Fibroblast of peridontal ligament (primary cell): ENCODE results near the gene YBEY.

Experiments
- DNase-seq: peaks from one replicate; pipeline ENCODE4 v3.0.0-alpha.2; 2010; ENCODE audit errors: extremely low read depth

Gene YBEY

GRCh38 chr21:46264046-46264689, 22.0 kb upstream of the YBEY start:
- no peak for DNase-seq

DNA sequence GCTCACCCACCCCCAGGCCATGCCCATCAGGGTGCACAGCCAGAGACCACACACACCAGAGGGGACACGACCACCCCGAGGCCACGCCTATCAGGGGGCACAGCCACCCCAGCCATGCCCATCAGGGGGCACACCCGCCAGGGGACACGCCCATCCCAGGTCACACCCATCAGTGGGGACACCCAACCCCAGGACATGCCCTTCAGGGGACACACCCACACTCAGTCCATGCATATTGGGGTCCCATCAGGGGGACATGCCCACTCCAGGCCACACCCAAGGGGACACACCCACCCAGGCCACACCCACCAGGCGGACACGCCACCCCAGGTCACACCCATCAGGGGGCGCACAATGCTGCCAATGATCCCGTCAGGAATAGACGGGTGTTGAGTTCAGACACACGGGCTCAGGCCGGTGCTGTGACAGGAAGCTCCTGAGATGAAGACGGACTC, 21.4 kb upstream of the YBEY start:
- DNase-seq, result no peak

- no peak for DNase-seq
Observed at GRCh38 chr21:46265736-46266525, 20.2 kb upstream of the YBEY start.

- no peak for DNase-seq
Observed at GRCh38 chr21:46266946-46267345, 19.2 kb upstream of the YBEY start.

- no peak for DNase-seq
Observed at GRCh38 chr21:46268371-46268770, 17.8 kb upstream of the YBEY start.

DNA sequence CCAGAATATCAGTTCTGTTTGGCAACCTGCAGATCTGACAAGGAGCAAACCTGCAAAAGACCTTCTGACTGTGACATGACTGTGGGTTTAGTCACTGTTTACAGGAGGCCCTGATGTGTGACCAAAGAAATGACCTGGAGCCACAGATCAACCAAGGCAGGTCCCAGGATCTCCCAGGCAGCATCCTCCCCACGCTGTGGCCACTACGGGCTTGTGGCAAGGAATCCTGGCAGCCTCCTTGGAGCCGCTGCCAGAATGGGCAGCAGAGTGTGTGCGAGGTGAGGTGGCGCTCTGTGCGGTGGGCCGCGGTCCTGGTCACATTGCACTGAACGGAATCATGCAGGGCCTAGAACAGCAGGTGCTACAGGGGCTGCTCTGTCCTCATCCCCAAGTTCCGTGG, 16.7 kb upstream of the YBEY start:
- no peak for DNase-seq

DNA sequence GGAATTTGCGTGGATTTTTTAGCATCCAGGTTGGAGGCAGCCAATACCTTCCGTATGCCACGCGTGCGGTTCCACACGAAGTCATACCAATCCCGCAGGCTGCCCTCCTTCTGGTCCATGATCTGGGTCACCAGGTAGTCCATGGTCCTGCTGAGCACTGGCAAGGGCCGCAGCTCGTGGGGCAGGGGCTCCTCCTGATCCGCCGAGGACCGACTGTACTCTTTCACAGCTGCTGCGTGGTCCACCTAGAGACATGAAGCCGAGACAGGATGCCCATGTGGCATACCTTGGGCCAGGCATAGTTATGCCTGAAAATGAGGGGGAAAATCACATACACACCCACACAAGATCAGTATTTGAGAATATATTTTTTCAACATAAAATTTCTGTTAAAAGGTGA, 12.8 kb upstream of the YBEY start:
- DNase-seq, result no peak

- DNase-seq, result no peak
Observed at GRCh38 chr21:46274797-46275390, 11.2 kb upstream of the YBEY start.

- DNase-seq, result no peak
Observed at GRCh38 chr21:46284077-46284644, 2.0 kb upstream of the YBEY start.

DNA sequence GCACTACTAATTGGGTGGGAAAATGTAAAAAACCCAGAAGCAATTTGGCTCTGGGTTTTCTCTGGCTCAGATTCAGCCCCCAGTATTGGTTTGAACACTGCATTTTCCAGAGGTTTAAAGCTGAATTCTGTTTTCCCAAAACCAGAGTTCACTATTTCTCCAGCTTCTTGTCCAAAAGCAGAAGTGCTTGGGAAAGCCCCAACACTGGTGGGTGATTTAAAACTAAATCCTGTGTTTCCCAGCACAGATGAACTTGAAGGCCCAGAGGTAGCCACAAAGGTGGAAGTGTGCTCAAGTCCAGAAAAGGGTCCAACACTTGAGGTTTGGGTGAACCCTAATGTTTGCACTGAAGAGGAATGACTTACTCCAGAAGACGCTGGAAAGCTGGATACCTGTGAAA, 1.4 kb upstream of the YBEY start:
- DNase-seq, result no peak

DNA sequence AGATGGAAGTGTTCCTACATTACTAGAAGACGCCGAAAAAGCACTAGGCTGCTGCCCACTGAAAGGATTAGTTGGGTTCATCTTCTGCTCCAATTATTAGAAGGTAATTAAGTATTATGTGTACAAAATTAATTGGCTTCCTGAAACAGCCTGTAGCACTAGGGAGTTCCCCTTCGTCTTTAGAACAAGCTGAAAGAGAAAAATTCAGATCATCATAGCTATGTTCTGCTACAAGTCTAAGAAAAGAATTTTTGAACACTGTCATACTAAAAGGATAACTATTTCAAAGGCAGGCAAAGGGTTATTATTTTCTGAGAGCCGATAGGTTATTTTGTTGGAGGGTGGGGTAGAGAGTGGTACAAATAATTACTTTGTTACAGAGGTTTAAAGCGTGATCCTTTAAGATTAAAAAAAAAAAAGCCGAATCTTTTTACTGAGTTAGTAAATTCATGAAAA, 908 bp upstream of the YBEY start, which contains the start of gene MCM3AP:
TSS of gene MCM3AP (minus strand) at position 406 of the 456 bp plus-strand sequence. CDS start at position 81, 325 bp downstream.
- no peak for DNase-seq

GRCh38 chr21:46286648-46287002, 483 bp downstream of the YBEY start:
- DNase-seq, result peak; percentile 69

- DNase-seq, result no peak
Observed at GRCh38 chr21:46287541-46287940, 1.4 kb downstream of the YBEY start.

DNA sequence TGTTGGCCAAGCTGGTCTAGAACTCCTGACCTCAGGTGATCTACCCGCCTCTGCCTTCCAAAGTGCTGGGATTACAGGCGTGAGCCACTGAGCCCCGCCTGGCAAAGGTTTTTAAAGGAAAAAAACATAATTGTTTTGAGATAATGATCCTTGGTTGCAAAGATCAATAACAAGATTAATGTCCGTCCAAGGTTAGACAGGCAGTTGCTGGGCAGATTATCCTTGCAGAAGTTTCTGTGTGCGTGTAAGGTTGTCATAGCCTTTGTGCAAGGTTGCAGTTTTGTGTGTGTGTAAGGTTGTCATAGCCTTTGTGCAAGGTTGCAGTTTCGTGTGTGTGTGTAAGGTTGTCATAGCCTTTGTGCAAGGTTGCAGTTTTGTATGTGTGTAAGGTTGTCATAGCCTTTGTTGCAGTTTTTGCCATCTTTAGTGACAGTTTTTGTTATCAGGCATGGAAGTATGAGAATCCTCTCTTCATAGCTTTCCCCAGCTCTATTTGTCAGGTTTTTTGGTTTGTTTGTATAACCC, 3.6 kb downstream of the YBEY start:
- no peak for DNase-seq

DNA sequence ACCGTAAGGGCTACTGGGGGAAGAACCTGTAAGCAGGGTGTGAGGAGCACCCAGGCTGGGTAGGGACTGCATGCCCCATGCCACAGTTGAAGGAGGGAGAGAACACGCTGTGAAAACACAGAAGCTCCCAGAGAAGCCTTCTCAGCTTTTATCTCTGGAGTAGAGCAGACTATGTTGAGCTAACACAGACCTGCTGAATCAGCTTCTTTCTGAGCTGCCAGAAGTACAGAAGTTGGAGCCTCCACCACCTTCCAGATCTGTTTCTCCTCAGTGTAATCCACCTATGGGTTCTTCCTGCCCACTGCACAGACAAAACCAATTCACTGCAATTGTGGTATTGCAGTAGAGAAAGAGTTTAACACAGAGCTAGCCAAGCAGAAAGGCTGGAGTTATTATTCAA, 5.4 kb downstream of the YBEY start:
- DNase-seq, result no peak

GRCh38 chr21:46294647-46295176, 8.6 kb downstream of the YBEY start:
- DNase-seq, result peak; percentile 47

DNA sequence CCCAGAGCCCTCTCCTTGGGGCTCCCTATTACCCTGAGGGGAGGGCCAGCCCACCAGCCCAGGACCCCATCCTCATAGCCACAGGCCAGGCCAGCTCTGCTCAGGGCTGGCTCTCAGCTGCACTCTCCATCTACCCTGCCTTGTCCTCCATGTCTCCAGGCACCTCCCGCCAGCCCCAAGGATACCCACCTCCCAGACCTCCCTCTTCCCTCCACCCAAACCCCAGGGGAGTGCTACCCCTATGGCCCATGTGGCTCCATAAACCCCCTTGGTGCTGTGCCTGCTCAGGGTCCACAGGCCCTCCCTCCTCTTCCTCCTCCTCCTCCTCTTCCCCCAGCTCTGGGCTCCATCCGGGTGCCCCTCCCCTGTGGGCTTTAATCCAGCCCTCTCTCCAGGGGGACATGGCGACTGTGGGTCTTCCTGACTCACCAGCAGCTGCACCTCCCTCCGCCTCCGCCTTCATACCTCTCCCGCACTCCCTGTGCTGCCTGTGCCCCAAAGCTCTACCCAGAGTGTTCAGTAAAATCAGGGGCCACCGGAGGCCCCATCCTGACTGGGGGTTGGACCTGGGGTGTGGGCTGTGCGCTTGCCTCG, 9.1 kb downstream of the YBEY start:
- peak; percentile 40 for DNase-seq

DNA sequence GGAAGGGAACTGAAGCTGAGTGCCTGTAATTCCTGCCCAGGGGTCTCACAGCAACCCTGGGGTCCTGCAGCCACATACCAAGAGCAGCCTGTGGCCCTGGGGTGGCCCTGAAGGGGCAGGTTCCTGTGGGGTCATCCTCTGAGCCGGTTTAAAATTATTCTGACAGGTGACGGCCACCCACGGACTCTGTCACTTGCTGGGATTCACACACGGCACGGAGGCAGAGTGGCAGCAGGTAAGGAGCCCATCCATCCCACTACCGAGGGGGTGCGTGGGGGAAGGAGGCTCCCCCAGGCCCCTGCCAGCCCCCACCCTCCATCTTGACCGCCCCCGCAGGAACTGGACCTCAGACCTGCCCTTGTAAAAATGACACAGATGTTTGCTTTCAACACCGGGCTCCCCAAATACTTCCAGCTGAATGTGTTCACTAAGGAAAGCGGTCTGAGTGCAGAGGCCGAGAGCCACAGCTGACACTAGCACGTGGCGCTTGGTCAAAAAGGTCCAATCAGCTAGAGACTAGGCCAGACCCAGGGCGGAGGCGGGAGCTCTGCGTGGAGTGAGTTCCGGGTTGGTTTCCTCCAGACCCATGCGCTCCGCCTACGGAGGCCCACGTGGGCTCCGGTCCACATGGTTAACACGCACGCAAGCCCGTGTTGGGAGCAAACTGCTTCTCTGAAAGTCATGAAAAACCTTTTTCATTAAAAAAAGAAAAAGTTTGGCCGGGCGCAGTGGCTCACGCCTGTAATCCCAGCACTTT, 10.0 kb downstream of the YBEY start:
- peak; percentile 46 for DNase-seq

DNA sequence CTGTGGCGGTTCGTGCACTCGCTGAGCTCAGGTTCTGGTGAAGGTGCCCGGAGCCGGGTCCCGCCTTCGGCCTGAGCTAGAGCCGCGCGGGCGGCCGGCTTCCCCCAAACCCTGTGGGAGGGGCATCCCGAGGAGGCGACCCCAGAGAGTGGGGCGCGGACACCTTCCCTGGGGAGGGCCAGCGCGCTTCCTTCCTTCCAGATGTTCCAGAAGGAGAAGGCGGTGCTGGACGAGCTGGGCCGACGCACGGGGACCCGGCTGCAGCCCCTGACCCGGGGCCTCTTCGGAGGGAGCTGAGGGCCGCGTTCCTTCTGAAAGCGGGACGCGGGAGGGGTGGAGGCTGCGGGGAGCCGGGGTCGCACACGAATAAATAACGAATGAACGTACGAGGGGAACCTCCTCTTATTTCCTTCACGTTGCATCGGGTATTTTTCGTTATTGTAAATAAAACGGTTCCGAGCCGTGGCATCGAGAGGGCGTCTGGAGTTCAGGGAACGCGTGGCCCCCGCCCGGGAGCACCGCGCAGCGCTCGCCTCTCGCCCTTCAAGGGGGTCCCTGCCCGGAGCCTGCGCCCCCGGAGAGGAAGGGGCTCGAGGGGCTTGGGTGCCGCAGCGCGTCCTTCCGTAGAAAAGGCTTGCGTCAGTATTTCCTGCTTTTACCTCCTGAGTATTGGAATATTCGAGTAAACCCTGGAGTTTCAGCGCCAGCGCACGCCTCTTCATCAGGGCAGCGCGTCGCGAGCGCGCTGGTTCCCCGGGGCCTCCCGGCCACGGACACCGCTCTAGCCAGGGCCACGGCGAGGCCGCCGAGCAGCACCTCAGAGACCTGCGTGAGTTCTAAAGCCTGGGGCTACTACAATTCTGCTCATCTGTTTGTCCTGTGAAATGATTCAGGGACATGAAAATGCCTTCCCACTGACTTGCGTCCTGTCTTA, 11.5 kb downstream of the YBEY start:
- DNase-seq, result no peak

DNA sequence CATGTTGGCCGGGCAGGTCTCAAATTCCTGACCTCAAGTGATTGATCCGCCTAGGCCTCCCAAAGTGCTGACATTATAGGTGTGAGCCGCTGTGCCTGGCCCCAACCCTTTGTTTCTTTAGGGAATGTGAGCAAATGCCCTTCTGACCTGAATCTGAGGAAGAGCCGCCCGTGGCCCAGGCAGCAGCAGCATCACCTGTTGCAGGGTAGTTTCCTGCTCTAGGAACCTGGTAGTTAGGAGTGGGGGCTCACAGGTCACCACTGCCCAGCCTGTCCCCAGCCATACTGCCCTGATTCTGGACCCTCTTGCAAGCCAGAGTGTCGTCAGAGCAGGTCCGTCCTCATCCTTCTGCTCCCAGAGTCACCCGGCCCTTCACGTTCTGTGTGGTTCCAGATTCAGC, 13.0 kb downstream of the YBEY start:
- no peak for DNase-seq
